DND-41 (cell line): ENCODE results near the gene CKS1B.

Source experiments
- EZH2 ChIP-seq: IDR thresholded peaks from 3 replicates; pipeline ENCODE4 v1.6.1; 2012; ENCODE audit warnings: borderline replicate concordance, low read depth, mild to moderate bottlenecking, moderate library complexity, low read length, inconsistent platforms; ENCODE audit not compliant: severe bottlenecking
- TF ChIP-seq, protein P1 (sequence below): IDR thresholded peaks from 2 replicates; pipeline ENCODE4 v1.5.1; 2012; ENCODE audit warnings: borderline replicate concordance, low read length, moderate library complexity, mild to moderate bottlenecking; ENCODE audit not compliant: poor library complexity, severe bottlenecking; ENCODE audit errors: extremely low read depth

DNA sequence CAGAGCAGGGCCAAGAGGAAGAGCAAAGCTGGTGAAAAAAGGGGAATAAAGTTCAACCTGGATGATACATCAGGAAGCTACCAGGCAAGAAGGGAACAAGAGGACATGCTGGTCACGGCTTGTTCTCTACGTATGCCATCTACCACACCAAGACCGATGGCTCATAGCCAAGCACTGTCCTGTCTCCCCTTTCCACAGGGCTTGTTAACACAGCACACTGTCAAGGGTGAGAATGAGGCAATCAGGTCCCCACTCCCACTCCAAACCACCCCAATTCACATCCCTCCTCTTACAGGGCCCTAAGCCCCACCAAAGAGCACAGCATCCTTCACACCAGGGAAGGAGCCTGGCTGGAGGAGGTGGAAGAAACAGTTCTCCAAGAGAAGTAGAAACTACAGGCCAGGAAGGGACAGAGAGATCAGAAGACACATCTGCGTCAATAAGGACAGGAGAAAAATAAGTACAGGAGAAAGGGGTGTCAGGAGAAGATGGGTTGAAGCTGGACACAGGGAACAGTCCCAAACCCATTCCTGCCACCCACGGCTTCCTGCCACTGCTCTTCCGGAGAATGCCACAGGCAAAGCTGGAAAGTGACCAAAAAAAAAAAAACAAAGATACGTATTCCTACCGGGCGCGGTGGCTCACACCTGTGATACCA, 3.0 kb upstream of the CKS1B start:
- TF ChIP-seq, protein P1, sequence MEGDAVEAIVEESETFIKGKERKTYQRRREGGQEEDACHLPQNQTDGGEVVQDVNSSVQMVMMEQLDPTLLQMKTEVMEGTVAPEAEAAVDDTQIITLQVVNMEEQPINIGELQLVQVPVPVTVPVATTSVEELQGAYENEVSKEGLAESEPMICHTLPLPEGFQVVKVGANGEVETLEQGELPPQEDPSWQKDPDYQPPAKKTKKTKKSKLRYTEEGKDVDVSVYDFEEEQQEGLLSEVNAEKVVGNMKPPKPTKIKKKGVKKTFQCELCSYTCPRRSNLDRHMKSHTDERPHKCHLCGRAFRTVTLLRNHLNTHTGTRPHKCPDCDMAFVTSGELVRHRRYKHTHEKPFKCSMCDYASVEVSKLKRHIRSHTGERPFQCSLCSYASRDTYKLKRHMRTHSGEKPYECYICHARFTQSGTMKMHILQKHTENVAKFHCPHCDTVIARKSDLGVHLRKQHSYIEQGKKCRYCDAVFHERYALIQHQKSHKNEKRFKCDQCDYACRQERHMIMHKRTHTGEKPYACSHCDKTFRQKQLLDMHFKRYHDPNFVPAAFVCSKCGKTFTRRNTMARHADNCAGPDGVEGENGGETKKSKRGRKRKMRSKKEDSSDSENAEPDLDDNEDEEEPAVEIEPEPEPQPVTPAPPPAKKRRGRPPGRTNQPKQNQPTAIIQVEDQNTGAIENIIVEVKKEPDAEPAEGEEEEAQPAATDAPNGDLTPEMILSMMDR: no peak
- no peak for TF ChIP-seq EZH2
